ENCODE results near the gene NUP98.
A peak's percentile ranks its signal among the peaks of the same experiment; 100 is the strongest.

NUP98 gene

GRCh38 chr11:3797329-3798090 lies at the start of gene NUP98:
Gene NUP98, minus strand, starts transcription at chr11:3797554. Its CDS starts 15,437 bp downstream, at chr11:3782117.
- DNase-seq (ENCODE audit: low read depth) = peak; percentile 100

GRCh38 chr11:3845670-3846069 lies 48.3 kb upstream of the NUP98 start:
- no peak for DNase-seq (ENCODE audit: low read depth)

GRCh38 chr11:3845246-3845645 lies 47.9 kb upstream of the NUP98 start:
- DNase-seq (ENCODE audit: low read depth) = no peak

GRCh38 chr11:3843326-3843725 lies 46.0 kb upstream of the NUP98 start:
- no peak for DNase-seq (ENCODE audit: low read depth)

GRCh38 chr11:3841426-3842350 lies 44.3 kb upstream of the NUP98 start:
- peak; percentile 85 for DNase-seq (ENCODE audit: low read depth)

- DNase-seq (ENCODE audit: low read depth) = peak; percentile 88
Measured at GRCh38 chr11:3840870-3841425, 43.6 kb upstream of the NUP98 start, which contains the start of gene RHOG. Gene RHOG, minus strand, starts transcription at chr11:3840959. Its CDS starts 12,821 bp downstream, at chr11:3828138.

GRCh38 chr11:3840004-3840869 lies 42.9 kb upstream of the NUP98 start:
- DNase-seq (ENCODE audit: low read depth) = no peak

GRCh38 chr11:3838504-3838903 lies 41.1 kb upstream of the NUP98 start:
- no peak for DNase-seq (ENCODE audit: low read depth)

- DNase-seq (ENCODE audit: low read depth) = peak; percentile 53
Measured at GRCh38 chr11:3837793-3838192, 40.4 kb upstream of the NUP98 start.

GRCh38 chr11:3836903-3837302 lies 39.5 kb upstream of the NUP98 start:
- no peak for DNase-seq (ENCODE audit: low read depth)

- DNase-seq (ENCODE audit: low read depth) = no peak
Measured at GRCh38 chr11:3835751-3836150, 38.4 kb upstream of the NUP98 start.

- DNase-seq (ENCODE audit: low read depth) = peak; percentile 43
Measured at GRCh38 chr11:3834664-3835461, 37.5 kb upstream of the NUP98 start.

- no peak for DNase-seq (ENCODE audit: low read depth)
Measured at GRCh38 chr11:3834349-3834663, 37.0 kb upstream of the NUP98 start.

GRCh38 chr11:3833449-3833848 lies 36.1 kb upstream of the NUP98 start:
- no peak for DNase-seq (ENCODE audit: low read depth)

- no peak for DNase-seq (ENCODE audit: low read depth)
Measured at GRCh38 chr11:3832816-3833215, 35.5 kb upstream of the NUP98 start.

GRCh38 chr11:3831378-3832239 lies 34.3 kb upstream of the NUP98 start:
- no peak for DNase-seq (ENCODE audit: low read depth)

GRCh38 chr11:3830730-3831129 lies 33.4 kb upstream of the NUP98 start:
- no peak for DNase-seq (ENCODE audit: low read depth)

- no peak for DNase-seq (ENCODE audit: low read depth)
Measured at GRCh38 chr11:3830088-3830487, 32.7 kb upstream of the NUP98 start.

GRCh38 chr11:3827434-3828186 lies 30.3 kb upstream of the NUP98 start:
- DNase-seq (ENCODE audit: low read depth) = no peak
